Fibroblast of villous mesenchyme (primary cell): Measurements from ENCODE around the gene RBM34. TPM values are rescaled to one million over a fixed set of nuclear protein-coding genes. Genes with fewer than 3 reads are reported as not detected.
"Not testable (repeated sequence)": the region's sequence is repeated elsewhere in the genome, so short reads cannot be mapped to it uniquely, and the experiment has no call there.

Experiments used
- DNase-seq: peaks from one replicate; pipeline ENCODE4 v3.0.0-alpha.2; 2010; ENCODE audit warnings: low read depth
- H3K4me3 ChIP-seq: 2 replicates; pipeline ENCODE4 v1.5.1; 2011; ENCODE audit warnings: low read depth, mild to moderate bottlenecking, low read length
- small RNA-seq: library from RNA; depleted of rRNA; stranded (forward); fragments of <200 nt; gene quantifications from one replicate; pipeline ENCODE3, GENCODE V24; 2012
- total RNA-seq: library from RNA; depleted of rRNA; stranded (reverse); fragments of >200 nt; gene quantifications from 2 replicates; pipeline ENCODE4 v1.2.3, GENCODE V29; 2012
- TF ChIP-seq, protein P1 (sequence below): IDR thresholded peaks from 2 replicates; pipeline ENCODE4 v1.5.1; 2012; ENCODE audit warnings: low read depth, mild to moderate bottlenecking, low read length; ENCODE audit not compliant: insufficient read depth

RBM34 gene
- total RNA-seq, 1 donor = 61.7 TPM

DNA sequence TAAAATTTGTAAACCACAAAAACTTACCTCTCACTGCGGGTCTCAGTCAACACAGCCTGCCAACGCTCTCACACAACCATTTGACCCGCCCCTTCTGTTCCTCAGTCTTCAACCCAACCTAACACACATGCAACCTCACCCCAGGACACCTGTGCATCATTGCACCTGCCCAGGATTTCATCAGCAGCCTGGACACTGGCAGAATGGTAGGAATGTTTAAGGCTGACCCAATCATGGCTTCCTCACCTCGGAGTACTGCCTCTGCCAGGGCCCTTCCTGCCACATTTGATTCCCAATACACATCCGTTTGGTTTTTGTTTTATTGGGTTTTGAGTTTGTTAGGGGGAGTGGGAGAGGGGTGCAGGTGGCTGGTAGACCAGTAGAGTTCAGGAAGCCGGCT lies 73.1 kb downstream of the RBM34 start:
- no peak overlapping the region for H3K4me3 ChIP-seq
- TF ChIP-seq, protein P1, sequence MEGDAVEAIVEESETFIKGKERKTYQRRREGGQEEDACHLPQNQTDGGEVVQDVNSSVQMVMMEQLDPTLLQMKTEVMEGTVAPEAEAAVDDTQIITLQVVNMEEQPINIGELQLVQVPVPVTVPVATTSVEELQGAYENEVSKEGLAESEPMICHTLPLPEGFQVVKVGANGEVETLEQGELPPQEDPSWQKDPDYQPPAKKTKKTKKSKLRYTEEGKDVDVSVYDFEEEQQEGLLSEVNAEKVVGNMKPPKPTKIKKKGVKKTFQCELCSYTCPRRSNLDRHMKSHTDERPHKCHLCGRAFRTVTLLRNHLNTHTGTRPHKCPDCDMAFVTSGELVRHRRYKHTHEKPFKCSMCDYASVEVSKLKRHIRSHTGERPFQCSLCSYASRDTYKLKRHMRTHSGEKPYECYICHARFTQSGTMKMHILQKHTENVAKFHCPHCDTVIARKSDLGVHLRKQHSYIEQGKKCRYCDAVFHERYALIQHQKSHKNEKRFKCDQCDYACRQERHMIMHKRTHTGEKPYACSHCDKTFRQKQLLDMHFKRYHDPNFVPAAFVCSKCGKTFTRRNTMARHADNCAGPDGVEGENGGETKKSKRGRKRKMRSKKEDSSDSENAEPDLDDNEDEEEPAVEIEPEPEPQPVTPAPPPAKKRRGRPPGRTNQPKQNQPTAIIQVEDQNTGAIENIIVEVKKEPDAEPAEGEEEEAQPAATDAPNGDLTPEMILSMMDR = no peak
- DNase-seq = no peak

DNA sequence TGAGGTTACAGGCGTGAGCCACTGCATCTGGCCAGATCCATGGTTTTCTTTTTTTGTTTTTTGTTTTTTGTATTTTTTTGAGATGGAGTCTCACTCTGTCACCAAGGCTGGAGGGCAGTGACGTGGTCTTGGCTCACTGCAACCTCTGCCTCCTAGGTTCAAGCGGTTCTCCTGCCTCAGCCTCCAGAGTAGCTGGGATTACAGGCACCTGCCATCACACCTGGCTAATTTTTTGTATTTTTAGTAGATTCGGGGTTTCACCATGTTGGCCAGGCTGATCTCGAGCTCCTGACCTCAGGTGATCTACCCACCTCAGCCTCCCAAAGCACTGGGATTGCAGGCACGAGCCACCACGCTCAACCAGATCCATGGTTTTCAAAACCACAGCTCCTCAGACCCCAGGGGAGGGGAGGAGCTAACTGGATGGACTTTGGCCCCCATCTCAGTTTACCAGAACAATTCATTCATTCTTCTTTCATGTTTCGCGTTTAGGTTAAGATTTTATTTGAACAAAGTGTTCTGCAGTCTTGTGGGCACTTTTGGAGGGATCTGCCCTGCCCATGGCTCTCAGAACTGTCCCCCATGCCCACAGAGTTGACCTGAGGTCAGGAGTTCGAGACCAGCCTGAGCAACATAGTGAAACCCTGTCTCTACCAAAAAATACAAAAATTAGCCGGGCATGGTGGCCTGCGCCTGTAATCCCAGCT lies 75.5 kb downstream of the RBM34 start:
- not testable (repeated sequence) for H3K4me3 ChIP-seq, DNase-seq

Small RNA genes within 50 kb of the gene (small RNA-seq; reads per million reads assigned to genes)
- gene AL732292.1 = not detected
- 0.75 reads per million for gene MIR4753
- 96.8 reads per million, percentile 97 among the genes with 10 or more reads in this experiment for gene SNORA14B

Other genes with a start within 250 kb of the RBM34 start
- 74.4 and 81.6 TPM in 2 replicates for gene TOMM20, start 32.4 kb downstream of the RBM34 start, total RNA-seq
- 33.8 and 40.2 TPM in 2 replicates for gene ARID4B, start 166.9 kb upstream of the RBM34 start, total RNA-seq
- gene GGPS1, start 167.3 kb upstream of the RBM34 start, total RNA-seq = 21.3 and 25.9 TPM in 2 replicates
- gene TBCE, start 206.2 kb upstream of the RBM34 start, total RNA-seq = 22.9 and 28.5 TPM in 2 replicates